ENCODE data around the gene AIPL1. TPM values are rescaled to one million over a fixed set of nuclear protein-coding genes. Genes with fewer than 3 reads are reported as not detected.

The AIPL1 gene
- total RNA-seq, 1 experiment from 2014 or later = not detected

DNA sequence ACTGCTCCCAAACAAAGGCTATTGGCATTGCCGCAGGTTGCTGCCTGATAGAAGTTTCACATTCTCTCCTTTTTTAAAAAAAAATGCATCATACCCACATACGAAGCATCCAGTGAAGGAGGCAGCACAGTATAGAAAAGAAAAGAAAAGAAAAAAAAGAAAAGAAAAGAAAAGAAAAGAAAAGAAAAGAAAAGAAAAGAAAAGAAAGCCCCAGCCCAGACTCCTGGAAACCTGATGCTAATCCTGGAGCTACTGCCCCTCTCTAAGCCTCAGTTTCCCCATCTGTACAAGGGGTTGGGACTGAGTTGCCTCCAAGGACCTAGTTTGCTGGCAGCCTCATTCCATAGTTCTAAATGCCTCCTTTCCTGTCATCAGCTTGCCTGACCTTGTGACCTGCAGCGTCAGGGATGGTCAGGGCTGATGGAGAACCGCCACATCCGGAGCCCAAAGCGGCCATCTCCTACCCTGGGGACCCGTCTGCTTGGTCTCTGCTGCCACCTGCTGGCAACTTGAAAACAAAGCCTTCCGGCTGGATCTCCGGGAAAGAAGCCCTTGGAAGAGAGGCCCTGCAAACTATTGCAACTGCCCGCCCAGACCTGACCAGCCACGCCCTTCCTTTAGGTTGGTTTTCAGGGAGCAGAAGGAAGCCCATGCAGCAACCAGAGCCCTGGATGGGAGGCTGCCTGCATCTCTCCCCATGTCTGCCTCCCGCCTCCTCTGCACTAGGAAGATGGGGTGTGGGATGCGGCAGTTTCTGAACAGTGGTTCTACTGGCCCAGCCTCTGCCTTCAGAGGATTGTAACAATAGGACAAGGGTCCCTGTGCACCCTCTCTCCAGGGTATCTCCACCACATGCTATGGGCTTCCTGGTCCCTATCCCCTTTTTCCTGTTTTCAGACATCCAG is 13.0 kb downstream of the AIPL1 start:
- peak; percentile 69 for DNase-seq (ENCODE audit: low read depth)

DNA sequence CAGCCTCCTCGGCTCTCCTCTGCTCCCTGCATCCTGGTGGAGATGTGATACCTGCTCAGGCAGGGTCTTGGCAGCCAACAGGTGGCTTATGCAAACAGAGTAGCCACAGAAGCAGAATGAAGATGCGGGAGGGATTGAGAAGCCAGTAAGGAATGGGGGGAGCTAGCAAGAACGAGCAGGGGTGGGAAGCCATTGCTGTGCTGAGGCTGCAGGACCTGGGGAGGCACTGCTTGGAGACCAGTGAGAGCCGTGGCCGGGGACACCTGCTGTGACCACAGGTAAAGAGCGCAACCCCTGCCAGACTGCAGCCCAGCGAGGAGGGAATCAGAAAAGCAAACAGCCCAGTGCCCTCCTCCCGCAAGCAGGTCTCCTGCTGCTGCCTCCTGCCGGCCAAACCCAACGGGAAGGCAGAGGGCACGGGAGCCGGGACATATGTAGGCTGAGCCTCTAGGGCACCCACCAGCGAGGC is 14.7 kb downstream of the AIPL1 start:
- DNase-seq (ENCODE audit: low read depth) = no peak

DNA sequence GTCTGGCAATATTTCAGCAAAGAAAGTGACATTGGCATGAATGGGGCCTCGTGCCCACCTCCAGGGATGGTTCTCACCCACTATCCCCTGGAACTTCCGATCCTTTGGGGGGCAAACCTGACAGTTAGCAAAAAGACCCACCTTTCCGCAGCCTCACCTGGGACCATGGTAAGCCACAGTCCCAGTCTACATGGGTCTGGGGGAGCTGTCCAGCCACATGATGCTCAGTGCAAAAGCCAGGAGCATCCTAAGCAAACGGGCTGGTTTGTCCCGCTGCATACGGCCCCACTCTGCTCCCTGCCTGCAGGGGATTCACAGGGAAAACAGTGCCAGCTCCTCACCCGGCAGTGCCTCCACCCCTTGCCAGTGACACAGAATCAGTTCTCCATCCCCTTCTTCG is 19.3 kb downstream of the AIPL1 start:
- no peak for DNase-seq (ENCODE audit: low read depth)

DNA sequence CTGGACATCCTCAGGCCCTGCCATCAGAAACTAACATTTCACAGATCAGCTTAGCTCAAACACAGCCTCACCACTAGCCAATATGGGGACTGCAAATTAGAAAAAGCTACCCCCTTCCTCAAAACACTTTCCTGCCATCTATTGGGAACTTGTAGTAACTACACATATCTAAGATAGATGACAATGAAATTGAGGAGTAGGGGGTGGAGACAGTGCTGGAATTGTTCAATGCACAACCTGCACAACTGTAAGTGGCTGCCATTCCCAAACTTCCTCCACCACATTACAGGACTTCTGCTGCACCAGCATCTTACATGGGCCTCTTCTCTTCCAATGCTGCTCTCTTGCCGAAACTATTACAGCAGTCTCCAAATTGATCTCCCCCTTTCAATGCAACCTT is 21.9 kb downstream of the AIPL1 start:
- DNase-seq (ENCODE audit: low read depth) = peak; percentile 51

DNA sequence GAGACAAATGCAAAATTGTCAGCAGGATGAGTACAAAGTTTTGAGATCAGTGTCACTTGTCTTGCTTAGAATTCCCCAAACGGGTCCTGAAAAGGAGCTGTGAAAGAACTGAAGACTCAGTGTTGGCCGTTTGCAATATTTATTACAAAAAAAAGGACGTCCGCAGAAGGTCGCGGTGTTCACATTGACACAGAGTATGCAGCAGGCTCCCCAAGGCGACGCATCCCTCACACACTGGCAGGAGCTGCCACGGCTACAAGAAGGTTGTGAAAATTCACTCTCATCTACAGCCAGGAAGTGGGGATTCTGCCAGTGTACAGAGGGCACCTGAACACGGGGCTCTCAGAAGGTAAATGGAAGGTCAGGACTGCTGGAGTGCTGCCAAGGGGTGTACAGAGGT is 26.2 kb downstream of the AIPL1 start:
- DNase-seq (ENCODE audit: low read depth) = no peak

DNA sequence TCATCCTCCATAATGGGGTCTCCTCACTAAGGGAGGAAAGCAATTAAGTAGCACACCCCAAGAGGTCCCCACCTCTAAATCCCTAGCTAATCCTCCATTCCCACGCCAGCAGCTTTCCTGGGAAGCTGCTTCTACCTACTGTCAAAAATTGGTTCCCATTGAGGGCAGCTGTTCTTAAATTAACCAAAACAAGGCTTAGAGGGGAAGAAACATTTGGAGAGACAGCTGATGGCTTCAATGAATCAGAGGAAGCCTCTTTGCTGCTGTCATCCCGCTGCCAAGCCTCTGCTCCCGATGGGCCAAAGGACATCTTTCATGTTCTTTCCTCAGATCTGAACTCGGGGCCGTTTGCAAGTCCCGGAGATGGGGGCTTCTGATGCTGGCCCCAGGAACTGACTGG is 26.6 kb downstream of the AIPL1 start:
- DNase-seq (ENCODE audit: low read depth) = no peak

DNA sequence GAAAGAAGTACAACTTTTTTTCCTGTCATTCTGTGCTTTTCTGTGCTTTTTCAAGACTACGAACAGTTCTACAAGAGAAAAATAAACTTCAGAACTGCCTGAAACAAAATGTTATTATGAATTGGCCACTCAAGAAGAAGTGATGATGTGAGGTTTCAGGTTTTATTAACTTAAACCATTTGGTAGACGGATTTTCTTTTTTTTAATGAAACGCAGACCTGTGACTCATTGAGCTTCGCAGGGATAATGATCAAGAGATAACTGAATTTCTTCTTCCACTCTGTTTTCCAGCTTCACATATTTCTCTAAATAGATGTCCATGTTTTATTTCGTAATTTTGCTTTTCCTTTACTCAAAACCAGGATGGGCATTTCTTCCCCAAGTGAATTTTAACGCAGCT is 32.7 kb downstream of the AIPL1 start:
- DNase-seq (ENCODE audit: low read depth) = peak; percentile 45

DNA sequence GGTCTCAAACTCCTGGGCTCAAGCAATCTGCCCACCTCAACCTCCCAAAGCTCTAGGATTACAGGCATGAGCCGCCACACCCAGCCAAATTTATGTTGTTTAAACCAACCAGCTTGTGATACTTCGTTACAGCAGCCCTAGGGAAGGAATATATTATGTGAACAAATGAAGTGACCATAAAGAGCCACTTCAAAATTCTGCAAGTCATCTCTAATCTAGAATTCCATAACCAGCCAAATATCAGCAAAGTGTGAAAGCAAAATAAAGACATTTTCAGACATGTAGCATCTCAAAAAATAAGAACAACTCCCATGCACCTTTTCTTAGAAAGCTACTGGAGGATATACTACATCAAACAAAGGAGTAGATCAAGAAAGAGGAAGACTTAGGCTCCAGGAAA is 36.0 kb downstream of the AIPL1 start:
- no peak for DNase-seq (ENCODE audit: low read depth)

DNA sequence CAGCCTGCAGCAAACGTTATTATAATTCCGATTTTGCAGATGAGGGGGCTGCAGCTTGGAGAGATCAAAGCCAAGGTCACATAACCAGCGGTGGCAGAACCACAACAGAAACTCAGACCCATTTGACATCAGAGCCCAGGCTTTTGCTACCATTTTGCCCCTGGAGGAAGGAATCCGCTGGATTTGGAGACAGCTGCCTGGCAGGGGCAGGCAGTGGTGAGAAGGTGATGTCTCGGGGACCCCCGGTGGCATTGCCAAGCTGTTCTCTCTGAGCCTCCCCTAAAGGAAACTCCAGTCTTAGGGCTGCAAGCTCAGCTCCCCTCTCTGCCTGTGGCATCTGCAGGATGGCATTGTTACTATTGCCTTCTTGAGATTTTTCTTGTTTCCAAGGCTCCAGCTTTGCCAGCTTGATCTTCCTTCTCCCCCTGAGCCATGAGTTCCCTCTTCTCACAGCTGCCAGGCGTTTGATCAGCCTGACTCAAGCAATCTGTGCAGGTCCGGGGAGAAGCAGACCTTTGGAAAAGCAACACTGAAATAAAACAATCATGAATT is 40.8 kb downstream of the AIPL1 start:
- no peak for DNase-seq (ENCODE audit: low read depth)

DNA sequence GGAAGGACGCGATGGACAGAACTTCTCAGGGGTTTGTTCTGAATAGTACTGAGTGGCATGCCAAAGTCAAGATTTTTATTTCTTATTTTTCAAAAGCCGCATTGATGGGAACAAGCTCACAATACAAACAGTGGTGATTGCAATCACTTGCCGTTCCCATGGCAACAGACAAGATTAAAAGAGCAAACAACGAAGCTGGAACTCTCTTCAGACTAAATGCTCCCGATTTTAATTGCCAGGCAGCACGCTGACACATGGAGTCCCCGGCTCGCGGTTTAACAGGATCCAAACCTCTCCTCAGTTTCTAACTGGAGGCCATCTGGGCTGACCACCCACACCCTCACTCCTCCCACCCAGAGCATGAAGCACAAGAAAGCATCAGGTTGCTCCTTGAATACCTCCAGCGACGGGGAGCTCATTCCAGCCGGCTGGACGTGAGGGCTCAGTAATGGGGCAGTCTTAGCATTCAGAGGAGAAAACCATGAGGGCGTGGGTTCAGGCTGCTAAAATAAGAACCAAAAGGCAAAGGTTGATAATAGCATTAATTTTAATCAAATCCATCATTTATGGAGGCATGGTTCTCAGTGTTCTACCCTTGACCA is 41.5 kb downstream of the AIPL1 start:
- DNase-seq (ENCODE audit: low read depth) = peak; percentile 47

DNA sequence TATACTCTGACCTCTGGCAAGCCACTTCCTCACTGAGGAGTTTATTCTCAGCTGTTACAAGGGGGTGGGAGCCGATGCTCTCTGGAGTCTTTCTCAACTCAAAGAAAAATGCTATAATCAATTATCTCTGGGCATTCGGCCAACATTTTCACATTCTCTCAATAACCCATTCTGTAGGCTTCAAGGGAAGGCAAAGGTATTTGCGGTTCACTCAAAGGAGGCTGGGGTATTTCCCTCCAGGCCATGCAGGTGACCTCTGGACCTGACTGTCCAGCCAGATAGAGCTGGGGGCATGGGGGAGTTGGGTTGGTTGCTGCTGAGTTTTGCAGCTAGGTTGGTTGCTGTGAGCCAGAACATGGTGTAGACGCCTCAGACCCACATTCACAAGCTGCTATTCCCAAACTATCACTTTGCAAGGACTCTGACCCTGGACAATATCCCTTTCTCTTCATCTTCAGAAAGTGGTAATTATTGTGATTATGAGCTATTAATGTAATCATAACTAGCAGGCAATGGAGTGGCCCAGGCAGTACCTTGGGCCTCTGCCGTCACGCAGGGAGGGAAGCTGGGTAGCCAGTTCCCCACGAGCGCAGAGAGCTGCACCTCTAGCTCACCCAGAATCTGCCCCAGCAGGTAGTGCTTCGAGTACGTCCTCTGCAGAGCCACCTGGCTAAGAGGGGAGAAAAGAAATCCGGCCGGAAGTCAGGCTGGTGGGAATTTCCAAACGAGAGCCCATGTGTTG is 42.1 kb downstream of the AIPL1 start:
- DNase-seq (ENCODE audit: low read depth) = peak; percentile 33

DNA sequence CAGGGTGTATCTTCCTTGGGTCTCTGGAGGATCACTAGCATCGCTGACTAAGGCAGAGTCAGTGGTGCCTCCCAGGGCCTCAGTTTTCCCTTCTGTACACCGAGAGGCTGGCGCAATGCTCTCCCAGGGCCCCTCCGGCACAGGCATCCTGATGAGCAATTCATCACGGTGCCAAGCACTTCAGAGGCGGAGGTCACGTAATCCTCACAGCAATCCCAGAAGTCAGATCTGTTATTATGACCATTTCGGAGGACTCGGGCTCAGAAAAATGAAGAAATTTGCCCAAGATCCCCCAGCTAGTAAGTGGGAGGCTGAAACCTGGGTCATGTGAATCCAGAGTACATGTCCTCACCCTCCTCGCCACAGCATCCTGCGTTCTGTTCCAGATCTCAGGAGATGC is 46.5 kb downstream of the AIPL1 start:
- DNase-seq (ENCODE audit: low read depth) = peak; percentile 51

DNA sequence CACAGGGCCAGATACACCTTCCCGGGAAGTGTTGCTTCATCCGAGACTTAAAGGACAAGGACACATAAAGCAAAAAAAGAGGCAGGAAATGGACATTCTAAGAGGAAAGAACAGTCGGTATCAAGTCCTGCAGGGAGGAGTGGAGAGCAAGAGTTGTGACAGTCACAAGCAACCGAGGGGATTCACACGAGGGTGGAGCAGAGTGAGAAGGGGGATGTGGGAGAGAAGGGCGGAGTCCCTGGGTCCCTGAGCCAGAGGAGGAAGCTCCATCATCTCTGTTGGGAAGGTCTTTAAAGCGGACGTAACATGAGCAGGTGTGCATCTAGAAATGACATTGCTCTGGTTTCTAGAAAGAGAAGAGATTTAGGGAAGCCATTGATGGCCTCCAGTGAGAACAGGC is 47.1 kb downstream of the AIPL1 start:
- DNase-seq (ENCODE audit: low read depth) = no peak

DNA sequence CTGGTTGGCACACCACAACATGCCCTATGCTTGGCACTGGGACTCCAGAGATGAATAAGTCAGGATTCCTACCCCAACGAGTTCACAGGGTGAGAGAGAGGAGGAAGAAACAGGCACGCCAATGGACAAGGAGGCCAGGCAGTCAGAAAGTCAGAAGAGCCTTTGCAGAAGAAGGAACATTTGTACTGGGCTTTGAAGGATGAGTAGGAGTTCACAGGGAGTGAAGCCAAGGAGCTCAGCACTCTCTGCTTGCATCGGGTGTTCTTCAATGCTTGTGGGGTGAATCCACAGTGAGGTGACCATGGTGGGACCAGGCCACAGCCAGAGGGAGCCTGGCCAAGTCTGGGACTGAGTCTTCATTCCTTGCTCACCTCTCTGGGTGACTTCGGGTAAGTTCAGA is 47.5 kb downstream of the AIPL1 start:
- no peak for DNase-seq (ENCODE audit: low read depth)

DNA sequence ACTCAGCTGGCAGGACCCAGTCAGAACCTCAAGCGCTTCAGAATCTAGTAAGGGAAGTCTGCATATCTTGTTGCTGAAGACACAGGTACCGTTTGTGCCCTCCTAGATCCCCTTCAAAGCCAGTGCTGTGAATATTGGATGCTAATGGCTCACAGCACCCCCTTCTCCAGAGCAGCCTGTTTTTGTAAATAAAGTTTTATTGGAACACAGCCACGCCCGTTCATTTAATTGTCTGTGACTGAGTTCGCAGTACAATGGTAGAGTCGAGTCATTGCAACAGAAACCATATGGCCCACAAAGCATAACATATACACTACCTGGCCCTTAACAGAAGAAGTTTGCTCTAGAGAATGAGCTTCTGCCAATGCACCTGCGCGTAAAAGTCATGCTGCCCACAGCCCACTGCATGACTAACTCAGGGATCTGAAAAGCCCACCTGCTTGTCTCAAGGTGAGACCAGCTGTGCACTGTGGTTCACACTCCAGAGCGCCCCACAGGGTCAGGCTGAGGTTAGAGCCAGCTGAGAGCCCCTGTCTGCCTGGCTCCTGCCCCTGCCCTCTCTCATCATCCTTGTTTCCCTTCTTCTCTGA is 48.8 kb downstream of the AIPL1 start:
- no peak for DNase-seq (ENCODE audit: low read depth)

DNA sequence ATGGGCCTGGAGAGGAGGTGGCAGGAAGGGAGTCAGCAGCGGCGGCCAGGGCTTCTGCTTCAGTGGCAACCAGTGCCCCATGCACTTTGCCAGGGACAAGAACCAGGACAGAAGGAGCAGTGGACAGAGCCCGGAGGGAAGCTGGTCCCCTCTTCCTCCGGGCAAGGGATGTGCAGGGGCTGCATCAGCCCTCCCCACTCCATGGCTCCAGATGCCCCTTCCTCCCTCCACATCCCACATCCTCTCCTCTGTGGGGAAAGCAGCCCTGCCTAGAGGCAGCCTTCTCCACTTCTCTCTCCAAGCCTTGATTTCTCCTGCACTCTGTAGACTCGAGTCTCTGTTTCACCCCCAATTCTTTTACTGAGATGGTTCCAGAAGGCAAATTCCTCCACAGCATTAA is 50.4 kb downstream of the AIPL1 start:
- DNase-seq (ENCODE audit: low read depth) = no peak

DNA sequence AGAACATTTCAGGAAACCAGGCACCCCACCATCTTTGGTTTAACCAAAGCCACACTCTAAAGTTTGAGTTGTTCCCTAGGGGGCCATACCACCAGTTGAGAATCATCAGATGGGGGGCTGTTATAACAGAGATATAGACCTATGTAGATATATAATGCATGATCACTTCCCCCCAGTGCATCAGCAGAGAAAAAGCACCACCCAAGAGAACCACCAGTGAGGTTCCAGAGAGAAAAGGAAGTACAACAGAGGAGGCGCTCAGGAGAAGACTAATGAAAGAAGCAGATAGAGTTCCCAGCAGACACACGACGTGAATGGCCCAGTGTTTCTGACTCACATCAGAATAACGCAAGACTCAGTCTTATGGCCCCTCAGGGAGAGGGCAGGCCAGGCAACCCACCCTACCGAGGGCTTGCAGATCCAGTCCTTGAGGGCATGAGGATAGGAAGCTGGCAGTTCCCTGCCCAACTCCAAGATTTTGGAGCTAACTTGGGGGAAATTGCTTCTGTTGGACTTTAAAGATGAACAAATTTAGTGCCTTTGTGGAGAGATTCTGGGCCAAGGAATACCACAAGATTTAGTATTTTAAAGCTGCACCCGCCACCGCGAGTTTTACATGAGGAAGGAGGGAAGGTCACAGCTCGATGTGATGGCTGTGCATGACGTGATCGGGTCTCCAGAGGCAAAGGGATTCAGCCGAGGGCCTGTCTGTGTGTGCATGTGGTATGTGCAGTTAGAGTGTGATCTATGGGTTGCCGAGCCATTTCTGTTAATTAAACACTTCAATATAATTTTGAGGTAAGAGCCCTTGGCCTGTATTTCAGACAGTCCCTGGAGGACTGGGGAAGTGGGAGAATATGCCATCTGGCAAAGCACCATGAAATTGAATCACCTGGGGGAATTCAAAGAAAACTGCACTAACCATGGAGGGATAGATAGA is 53.1 kb downstream of the AIPL1 start:
- peak; percentile 81 for DNase-seq (ENCODE audit: low read depth)

DNA sequence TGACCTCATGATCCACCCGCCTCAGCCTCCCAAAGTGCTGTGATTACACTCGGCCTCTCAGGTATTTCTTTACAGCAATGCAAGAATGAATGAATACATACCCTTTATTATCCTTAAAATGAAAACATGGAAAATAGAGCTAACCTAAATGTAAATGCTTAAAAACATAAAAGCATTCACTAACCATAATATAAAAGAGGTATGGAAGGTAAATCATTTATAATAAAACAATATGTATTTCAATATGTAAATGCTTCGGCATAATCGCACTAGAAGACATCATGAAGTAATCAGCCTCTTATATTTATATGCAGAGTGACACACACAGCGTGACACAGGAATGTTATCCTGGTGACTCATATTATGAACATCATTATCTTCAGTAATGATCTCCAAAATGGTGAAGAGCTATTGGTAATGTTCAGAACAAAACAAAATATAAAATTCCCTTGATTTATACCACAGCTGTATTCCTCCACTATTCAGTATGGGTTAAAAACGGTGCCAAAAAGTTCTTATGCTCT is 53.9 kb downstream of the AIPL1 start:
- DNase-seq (ENCODE audit: low read depth) = peak; percentile 75

DNA sequence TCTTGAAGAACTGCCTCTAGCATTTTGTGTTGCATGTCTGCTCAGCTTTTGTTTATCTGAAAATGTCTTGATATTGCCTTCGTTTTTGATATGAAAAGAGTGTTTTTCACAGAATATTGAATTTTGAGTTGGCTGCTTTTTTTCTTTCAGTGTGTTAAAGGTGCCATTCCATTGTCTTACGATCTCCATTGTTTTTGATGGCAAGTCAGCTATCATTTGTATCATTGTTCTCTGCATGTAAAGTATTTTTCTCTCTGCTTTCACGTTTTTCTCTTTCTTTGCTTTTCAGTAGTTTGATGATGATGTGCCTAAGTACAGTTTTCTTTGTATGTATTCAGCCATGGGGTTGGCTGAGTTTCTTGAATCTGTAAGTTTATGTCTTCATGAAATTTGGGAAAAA is 57.0 kb downstream of the AIPL1 start:
- no peak for DNase-seq (ENCODE audit: low read depth)

DNA sequence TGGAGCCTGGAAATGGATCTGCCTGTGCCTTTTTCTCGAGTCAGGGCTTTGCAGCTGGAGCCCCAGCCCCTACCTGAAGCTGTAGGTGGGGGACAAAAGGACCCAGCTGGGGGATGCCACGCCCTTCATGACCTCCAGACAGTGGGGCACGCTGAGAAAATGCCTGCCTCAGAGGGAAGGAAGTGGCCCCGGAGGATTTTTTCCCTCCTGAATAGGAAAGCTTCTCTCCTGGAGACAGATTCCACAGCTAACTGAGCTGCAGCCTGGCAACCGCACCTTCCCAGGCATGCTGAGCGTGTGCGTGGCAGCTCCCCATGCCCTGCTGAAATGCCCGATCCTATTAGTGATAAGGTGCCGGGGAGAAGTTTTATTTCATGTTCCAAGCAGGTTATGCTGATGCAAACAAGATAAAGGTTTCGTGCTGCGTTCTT is 58.0 kb downstream of the AIPL1 start:
- DNase-seq (ENCODE audit: low read depth) = no peak

All from RPMI7951 (cell line).